IPS DF 4.7 (cell line): ENCODE measurements around the gene ADH4.
"Not testable (repeated sequence)": the region's sequence is repeated elsewhere in the genome, so short reads cannot be mapped to it uniquely, and the experiment has no call there.

Source experiments
- DNase-seq: peaks from one replicate; pipeline ENCODE4 v3.0.0-alpha.2; 2013; ENCODE audit warnings: low spot score; ENCODE audit errors: extremely low read depth

ADH4 gene

DNA sequence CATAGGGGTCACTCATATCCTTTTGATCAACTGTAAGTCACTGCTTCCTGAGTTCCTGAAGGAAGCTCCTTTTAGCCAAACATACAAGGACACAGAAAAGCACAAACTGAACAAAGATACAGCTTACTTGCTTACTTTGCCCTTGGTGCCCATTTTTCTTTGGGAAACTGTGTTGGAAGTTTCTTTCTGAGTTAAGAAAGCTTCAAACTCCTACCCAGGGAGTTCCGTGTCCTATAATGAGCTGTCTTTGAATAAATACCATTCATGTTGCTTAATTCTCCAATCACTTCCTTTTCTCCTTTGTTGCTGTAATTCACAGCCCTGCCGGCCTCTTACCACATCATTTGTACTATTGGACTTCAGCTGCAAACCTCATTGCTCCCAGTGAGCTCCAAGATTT, at the start of gene ADH4:
Gene ADH4 (minus strand): TSS at position 228 of the 400 bp plus-strand sequence. CDS start 75 bp downstream, at position 153.
- no peak for DNase-seq

DNA sequence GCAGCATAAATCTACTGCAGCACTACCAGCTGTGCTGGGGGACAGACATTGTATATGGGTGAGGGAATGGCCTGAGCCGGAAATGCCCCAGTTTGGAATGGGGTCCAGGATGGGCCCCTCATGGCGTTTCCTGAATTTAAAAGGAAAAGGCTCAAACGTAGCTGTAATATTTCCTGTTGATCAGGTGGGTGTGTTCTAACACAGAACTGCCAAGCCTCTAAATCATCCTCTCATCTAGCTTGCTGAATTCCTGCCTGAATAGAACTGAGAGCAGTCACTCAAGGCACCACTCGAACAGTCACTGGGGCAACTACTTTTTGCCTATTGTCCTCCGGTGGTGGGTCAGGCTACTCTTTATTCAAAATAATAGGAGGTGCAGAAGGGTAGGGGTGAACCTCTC, 46.2 kb upstream of the ADH4 start:
- DNase-seq: no peak

DNA sequence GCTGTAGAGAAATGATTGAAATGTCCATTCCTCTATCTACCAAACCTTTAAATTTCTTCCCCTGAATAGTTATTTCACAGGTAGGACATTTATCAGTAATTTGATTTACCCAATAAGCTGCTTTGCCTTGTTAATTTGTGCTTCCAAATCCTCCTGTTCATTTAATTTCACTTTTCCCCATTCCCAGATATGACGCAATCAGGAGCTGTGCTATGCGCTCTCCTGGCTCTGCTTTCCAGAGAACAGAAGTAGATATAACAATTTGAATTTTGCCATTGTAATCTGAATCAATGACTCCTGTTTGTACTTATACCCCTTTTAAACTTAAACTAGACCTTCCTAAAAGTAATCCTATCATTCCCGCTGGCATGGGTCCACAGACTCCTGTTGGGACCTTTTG, 45.8 kb upstream of the ADH4 start:
- DNase-seq: not testable (repeated sequence)

DNA sequence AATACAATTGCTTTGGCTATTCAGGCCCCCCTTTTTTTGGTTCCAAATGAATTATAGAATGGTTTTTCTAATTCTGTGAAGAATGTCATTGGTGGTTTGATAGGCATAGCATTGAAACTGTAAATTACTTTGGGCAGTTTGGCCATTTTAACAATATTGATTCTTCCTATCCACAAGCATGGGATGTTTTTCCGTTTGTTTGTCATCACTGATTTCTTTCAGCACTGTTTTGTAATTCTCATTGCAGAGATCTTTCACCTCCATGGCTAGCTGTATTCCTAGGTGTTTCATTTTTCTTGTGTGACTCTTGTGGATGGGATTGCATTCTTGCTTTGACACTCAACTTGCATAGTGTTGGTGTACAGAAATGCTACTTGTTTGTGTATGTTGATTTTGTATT, 41.9 kb upstream of the ADH4 start:
- no peak for DNase-seq

DNA sequence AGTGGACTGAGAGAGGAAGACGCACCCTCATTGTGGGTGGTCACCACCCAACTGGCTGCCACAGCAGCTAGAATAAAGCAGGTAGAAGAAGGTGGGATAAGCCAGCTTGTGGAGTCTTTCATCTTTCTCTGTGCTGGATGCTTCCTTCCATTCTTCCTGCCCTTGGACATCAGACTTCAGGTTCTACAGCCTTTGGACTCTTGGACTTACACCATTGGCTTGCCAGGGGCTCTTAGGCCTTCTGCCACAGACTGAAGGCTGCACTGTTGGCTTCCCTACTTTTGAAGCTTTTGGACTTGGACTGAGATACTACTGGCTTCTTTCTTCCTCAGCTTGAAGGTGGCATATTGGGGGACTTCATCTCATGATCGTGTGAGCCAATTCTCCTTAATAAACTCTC, 41.5 kb upstream of the ADH4 start:
- DNase-seq: no peak

DNA sequence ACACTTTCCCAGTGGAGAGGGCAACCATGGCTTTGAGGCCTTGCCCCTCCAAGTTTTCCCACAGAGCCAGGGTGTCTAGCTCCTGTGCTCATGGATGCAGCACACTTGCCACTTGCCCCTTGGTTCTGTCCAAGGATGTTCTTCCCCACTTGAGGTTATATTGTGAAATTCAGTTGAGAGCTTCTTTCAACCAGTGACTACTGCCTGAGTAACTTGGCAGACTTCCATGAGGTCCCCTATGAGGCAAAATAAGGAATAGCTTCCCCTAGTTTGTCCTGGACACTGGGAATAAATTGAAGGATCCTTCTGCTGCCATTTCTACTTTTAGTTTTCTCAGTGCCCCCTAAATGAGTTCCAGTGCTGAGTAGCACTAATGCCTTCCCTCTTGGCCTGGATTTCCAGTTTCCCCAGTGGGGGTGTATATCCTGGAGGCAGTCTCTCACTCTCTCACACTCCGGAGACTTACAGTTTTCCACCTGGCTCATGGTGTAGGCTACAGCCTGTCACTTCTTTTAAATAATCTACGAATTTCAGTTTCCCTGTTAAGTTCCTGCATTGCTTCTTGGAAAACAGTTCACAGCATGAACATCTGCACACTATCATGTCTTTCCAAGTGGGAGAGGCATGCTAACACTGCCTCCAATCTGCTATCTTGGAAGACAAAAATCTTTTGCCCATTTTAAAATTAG, 36.4 kb upstream of the ADH4 start:
- no peak for DNase-seq

DNA sequence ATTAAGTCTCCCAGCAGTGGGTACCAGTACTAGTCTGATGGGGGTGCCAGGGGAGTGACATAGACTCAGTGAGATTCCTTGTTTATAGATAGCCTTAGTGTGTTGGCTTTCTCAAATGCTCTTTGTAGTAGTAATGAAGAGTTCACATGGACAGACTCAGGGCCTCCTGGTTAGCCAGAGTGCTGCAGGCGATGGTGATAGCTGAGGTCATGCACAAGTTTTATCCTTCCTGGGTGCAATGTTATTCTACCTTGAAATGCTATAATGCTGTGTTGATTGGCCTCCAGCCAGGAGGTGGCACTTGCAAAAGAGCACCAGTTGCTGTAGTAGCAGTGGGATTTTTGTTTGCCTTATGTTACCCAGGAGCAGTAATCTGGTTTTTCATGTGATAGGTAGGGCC, 35.5 kb upstream of the ADH4 start:
- DNase-seq: no peak

DNA sequence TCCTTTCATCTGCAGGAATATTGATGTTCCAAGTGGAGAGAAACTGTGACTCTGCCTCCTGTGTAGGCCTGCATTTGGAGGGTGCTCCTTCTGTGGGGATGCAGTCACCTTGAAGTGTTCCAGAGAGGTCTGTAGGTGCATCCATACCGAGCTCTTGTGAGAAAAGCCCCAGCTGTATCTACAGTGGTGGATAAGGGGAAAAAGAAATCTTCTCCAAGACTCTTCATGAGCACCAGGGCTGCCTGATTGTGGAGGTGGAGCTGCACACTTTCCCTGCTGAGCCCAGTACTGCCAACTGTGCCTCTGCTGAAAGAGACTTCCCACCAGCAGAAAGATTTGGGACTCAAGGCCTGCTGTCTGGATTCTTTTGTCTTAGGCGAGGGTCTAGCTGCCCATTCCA, 35.1 kb upstream of the ADH4 start:
- DNase-seq: no peak

DNA sequence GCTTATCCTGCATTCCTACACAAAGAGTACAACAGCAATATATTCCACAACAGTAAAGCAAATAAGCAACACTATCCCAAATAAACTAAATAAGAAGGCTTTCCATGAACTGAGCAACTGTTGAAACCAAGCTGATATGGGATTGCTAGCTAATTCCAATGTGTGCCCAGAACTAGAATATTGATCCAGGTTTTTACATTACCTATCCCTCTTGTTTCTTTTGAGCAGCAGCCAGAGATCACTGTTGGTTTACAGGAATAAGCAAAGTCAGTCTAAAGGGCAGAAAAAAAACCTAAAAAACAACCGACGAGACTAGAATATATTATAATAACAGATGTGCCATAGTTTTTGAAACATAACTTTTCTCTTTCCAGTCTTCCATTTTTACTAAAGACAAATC, 22.4 kb upstream of the ADH4 start:
- no peak for DNase-seq

DNA sequence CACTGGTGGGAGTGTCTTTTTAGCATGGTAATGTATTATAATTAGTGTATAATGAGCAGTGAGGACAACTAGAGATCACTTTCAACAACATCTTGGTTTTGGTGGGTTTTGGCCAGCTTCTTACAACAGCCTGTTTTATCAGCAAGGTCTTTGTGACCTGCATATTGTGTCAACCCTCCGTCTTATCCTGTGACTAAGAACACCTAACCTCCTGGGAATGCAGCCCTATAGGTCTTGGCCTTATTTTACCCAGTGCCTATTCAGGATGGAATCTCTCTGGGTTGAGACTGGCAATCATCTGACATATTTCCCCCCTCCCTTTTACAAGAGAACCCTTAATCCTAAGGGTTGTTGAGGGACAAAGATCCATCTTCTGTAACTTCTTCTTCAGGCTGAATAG, 21.9 kb upstream of the ADH4 start:
- no peak for DNase-seq

DNA sequence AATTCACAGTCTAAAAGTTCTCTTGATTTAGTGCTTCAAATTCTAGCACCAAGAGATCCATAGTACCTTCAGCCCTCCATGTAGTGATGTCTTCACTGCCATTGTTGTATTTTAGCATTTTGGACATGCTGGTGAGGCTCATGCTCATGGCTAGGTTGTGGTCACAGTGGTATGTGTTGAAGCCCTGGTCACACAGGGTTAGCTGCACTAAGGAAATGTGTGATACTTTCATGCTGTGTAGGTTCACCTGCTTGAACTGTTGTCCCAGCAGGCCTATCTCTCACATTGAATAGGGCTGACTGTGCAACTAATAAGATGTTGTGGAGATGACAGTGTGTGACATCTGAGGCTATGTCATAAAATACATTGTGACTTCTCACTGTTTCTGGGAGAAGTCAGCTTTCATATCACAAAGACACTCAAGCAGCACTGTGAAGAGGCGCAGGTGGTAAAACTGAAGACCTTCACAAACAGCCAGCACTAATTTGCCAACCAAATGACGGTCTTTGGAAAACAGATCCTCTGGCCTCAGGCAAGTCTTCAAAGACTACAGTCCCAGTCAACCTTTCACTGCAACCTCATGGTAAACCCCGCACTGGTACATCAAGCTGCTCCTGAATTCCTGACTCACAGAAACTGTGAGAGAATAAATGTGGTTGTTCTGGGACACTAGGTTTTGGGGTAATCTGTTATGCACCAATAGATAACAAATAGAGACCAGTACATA, 17.4 kb upstream of the ADH4 start:
- no peak for DNase-seq

DNA sequence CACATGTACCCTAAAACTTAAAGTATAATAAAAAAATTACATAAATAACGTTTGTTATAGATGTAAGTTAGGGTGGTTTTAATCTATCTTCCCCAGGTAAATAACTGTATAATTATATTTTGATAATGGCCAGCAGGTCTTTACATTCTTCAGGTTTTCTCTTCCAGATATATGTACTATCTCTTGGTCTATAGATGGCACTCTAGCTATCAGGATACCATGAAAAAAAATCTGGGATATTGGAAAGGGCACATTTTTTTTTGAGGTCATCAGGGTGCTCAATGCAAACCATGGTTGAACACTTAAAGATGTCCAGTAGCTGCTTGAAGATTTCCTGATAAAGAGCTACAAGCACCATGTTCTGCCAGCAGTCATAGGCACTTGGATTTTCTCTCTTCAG, 15.6 kb upstream of the ADH4 start:
- DNase-seq: no peak

DNA sequence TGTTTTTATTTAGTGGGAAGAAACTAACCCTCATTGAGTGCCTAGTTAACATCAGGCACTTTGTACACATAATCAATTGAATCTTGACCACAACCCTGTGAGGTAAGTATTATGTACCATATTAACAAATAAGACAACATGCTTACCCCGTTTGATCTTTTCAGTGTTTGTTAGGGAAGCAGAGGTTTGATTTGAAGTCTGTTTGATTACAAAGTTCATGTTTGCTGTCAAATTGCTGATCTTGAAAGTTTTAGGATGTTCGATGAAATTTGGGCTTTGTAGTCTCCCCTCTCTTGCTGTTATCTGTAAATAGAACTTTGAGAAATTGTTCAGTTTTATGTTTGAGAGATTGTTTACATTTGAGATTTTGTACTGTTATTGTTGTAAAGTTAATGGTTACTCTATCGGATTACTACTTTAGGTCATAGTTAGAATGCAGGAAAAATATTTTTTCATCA, 13.4 kb upstream of the ADH4 start:
- DNase-seq: no peak

DNA sequence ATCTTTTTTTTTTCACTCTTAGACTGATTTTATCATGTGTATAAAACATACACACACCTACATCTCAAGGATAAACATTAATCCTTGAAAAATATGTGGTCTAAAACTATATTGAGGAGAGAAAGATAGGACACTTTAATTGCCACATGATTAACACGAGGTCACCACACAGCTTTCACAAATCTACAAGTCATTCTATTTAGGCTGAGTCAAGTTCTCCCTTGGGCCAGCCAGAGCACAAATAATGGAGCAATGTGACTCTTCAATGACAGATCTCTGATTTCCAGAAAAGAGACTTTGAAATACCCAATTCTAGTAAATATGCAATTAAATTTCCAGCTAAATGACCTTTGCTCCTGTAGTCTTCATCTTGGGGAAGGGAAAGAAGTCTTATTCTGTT, 12.9 kb upstream of the ADH4 start:
- no peak for DNase-seq

DNA sequence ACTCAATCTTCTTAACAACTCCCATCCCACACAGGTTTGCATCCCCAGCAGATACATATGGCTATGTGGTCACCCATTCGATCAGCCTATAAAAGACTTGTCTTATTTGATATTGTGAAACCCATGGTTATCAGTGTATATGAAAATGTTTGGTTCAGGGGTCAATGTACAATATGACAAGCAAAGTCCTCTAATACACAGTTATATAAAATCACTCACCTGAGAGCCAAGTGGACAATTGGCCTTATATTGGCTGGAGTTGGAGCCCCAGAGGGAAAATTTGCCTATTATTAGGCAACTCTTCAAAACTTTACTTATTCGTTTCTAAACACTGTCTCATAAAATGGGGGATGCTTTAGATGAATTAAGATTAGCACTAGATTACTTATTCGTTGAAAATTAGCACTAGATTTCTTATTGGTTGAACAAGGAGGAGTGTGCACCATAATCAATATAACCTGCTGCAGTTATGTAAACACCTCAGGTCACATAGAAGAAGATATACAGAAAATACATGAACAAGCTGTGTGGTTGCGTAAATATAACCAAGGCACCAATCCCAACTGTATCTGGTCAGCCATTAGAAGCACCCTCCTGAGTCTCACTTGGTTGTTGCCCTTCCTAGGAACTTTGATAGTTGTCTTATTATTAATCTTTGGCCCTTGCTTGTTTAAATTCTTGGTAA, 10.7 kb upstream of the ADH4 start:
- no peak for DNase-seq

DNA sequence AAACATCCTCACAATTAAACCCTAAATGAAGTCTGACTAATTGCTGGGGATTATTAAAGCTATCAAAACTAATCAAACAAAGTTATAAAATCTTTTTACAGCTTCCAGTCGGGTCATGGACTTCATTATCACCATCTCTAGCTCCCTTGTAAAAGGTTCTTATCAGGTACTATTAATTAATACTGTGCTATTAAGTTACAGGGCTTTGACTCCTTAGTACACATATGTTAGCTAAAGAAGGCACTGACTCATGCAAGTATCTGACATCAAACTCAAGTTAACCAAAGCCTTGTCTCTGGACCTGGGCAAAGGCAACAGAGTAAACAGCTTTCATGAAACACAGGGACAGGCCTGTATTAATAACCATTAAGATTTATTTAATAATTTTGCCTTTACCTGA, 7.9 kb upstream of the ADH4 start:
- no peak for DNase-seq

DNA sequence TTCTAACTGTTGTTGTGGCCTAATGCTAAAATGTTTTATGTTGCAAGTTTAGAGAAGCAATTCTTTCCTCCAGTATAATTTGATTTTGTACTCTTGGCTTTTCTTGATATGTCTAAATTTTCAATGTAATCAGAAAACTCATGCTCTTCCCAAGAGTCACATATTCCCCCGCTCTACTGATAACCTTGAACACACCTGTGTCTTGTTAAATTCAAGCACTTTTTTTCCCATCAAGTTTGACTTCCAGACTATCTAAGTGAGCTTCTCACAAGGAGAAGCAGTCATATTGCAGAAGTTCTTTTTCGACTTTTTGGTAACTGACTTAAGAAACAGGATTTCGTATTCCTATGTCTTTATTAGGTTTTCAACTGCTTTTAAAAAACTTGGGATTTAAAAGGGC, 7.4 kb upstream of the ADH4 start:
- DNase-seq: no peak

DNA sequence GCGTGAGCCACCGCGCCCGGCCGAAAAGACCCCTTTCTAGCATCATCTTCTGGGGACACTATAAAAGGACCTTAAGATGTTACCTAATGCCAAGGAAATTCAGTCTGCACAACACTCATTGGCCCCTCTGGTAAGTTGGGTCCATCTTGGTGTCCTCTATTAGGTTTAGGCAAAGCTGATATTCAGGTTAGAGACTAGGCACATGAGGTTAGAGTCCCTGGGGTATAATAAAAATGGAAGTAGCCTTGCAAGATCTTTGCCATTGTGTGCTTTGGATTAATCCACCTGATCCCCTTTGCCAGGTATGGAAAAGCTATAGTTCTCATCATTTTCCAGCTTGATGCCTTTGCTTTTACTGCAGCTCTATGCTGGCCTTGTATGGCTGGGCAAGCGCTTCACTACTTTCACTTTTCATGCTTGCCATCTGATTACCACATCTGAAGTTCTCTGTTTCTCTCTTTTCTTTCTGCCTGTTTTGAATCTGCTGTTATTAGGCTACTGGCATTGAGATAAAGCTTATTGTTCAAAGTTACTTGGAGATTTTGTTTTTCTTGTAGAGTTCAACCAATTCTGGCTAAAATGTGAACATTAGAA, 5.4 kb upstream of the ADH4 start:
- DNase-seq: no peak

DNA sequence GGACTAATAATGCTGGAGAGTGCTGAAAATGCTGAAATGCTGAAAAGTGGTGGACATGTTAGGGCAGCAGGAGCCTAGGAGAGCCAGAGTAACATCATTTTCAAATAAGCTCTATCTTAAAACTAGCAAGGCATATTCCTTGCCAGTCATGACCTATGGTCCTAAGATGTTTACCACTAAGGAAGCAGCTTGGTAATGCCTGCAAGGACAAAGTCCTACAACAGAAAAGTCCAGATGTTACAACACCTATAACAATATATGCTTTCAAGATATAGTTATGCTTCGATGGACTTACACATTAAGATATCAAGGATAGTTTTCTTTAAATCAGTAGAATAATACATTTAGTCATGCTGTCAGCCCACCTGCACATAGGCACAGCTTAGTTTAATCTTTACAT, 4.5 kb upstream of the ADH4 start:
- no peak for DNase-seq

DNA sequence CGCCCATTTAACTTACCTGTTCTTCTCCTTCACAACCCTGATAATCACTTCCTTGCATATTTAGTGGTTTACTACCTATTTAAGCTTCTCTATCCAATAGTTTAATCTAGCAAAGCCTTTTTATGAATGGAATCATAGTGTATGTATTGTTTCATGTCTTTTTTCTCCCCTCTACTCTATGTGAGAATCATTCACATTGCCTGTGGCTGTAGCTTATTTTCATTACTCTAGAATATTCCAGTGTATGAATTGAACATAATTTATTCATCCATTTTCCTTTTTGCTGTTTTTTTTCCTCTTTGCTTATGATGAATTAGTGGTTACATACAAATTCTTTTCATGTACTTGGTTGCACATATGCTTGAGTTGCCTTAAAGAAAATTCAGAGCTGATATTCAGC, 490 bp upstream of the ADH4 start:
- DNase-seq: no peak

DNA sequence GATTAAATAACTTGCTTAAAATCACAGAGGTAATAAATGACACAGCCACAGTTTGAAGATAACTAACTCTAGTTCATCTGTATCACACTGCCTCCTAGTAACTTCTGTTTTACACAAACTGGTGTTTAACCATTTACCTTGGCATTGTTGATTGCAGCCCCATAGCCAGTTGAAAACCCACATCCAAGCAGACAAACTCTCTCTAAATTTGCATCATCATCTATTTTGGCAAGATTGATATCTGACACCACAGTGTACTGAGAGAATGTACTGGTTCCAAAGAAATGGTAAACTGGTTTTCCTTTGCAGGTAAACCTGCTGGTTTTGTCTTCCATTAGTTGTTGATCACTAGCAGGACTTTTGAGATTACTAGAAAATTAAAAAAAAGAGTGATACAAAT, 7.8 kb downstream of the ADH4 start:
- no peak for DNase-seq

DNA sequence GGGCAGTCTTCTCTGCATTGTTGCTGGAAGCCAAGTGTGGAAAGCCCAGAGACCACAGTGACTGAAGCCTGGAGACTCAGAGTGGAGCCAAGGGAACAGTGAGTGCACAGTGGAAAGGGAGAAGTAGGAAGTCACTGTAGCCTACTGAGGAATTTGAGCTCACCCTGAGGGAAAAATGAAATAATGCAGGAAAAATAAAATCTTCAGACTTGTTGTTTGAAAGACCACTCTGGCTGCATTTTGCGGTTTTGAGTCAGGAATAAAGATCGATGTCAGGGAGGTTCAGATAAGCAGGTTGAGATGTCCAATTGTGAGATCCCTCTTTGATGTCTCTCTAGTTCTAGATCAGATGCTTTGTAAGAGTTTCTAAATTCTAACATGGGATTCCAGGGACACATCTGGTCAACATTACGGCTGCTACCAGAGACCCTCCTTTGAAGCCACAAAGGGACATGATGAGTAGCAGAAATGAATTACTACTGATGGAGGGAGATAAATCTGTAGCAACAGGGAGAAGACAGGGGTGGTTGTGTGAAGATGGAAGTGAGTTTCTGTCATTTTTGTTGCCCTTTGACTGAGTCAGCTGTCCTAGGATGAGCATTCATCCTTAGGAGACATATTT, 8.4 kb downstream of the ADH4 start:
- no peak for DNase-seq
